WTC11 (cell line): ENCODE data around the gene SNX9. TPM values are rescaled to one million over a fixed set of nuclear protein-coding genes. Genes with fewer than 3 reads are reported as not detected.

ENCODE experiments used
- ATAC-seq: fragments of 200-7000 bp; cut with Tn5 transposase; 2 replicates; pipeline ENCODE4 v1.10.0; 2021; ENCODE audit warnings: mild to moderate bottlenecking, moderate library complexity
- CTCF ChIA-PET: fragments of 300-600 bp; sonication (Branson Sonifier 250); formaldehyde crosslinking; loops from one replicate; lab custom pipeline; 2021; ENCODE audit warnings: antibody characterized with exemption; lab: Charles Lee
- POLR2A ChIA-PET: fragments of 350-600 bp; sonication (Branson Sonifier 250); formaldehyde crosslinking; loops from one replicate; lab custom pipeline; 2021; ENCODE audit warnings: antibody characterized with exemption; lab: Charles Lee
- DNase-seq: peaks from one replicate; pipeline ENCODE4 v3.0.0; 2021; ENCODE audit warnings: low spot score
- H3K27ac Mint-ChIP-seq: 2 replicates; pipeline ENCODE4 v1.8.0; 2021; ENCODE audit warnings: mixed read lengths
- H3K27me3 Mint-ChIP-seq: 2 replicates; pipeline ENCODE4 v1.8.0; 2021; ENCODE audit warnings: low read depth, mild to moderate bottlenecking, moderate library complexity, mixed read lengths
- H3K36me3 Mint-ChIP-seq: 2 replicates; pipeline ENCODE4 v1.8.0; 2021; ENCODE audit warnings: mixed read lengths
- H3K4me1 Mint-ChIP-seq: 2 replicates; pipeline ENCODE4 v1.8.0; 2022; ENCODE audit warnings: mixed read lengths
- H3K4me3 Mint-ChIP-seq: 2 replicates; pipeline ENCODE4 v1.8.0; 2021; ENCODE audit warnings: mild to moderate bottlenecking, moderate library complexity, mixed read lengths
- H3K9me3 Mint-ChIP-seq: 2 replicates; pipeline ENCODE4 v1.8.0; 2021; ENCODE audit warnings: mixed read lengths
- CBFB ChIP-seq: sonication (generic); formaldehyde crosslinking; IDR thresholded peaks from 2 replicates; pipeline ENCODE4 v1.8.1; 2022; ENCODE audit warnings: mild to moderate bottlenecking, low read depth, missing genetic modification reagents
- EMX1 ChIP-seq: fragments of 250-450 bp; sonication (Bioruptor Pico); IDR thresholded peaks from 2 replicates; pipeline ENCODE4 v1.8.0; 2021; ENCODE audit warnings: mild to moderate bottlenecking
- ETV6 ChIP-seq: sonication (generic); formaldehyde crosslinking; IDR thresholded peaks from 2 replicates; pipeline ENCODE4 v1.8.1; 2022; ENCODE audit warnings: mild to moderate bottlenecking, missing genetic modification reagents
- GTF2I ChIP-seq: fragments of 250-450 bp; sonication (Bioruptor Pico); conservative IDR thresholded peaks from 2 replicates; pipeline ENCODE4 v1.4.0; 2021; ENCODE audit warnings: mild to moderate bottlenecking
- IRF2 ChIP-seq: sonication (generic); formaldehyde crosslinking; IDR thresholded peaks from 2 replicates; pipeline ENCODE4 v1.8.0; 2022; ENCODE audit warnings: low read depth, missing genetic modification reagents, borderline replicate concordance
- JAZF1 ChIP-seq: fragments of 250-450 bp; sonication (Bioruptor Pico); IDR thresholded peaks from 2 replicates; pipeline ENCODE4 v1.9.0; 2021; ENCODE audit warnings: moderate library complexity, mild to moderate bottlenecking, inconsistent platforms
- JUN ChIP-seq: sonication (generic); formaldehyde crosslinking; IDR thresholded peaks from 2 replicates; pipeline ENCODE4 v1.8.0; 2023; ENCODE audit warnings: mild to moderate bottlenecking, missing genetic modification reagents
- MXD4 ChIP-seq: fragments of 250-450 bp; sonication (Bioruptor Pico); IDR thresholded peaks from 2 replicates; pipeline ENCODE4 v1.8.0; 2021; ENCODE audit warnings: mild to moderate bottlenecking, moderate library complexity, borderline replicate concordance
- NR1H2 ChIP-seq: sonication (generic); formaldehyde crosslinking; IDR thresholded peaks from 2 replicates; pipeline ENCODE4 v1.9.0; 2021; ENCODE audit warnings: mild to moderate bottlenecking, moderate library complexity, missing genetic modification reagents
- OVOL2 ChIP-seq: fragments of 250-450 bp; sonication (Bioruptor Pico); IDR thresholded peaks from 2 replicates; pipeline ENCODE4 v1.9.0; 2021; ENCODE audit warnings: mild to moderate bottlenecking, borderline replicate concordance
- SMAD4 ChIP-seq: sonication (generic); formaldehyde crosslinking; IDR thresholded peaks from 2 replicates; pipeline ENCODE4 v1.8.0; 2022; ENCODE audit warnings: mild to moderate bottlenecking, missing genetic modification reagents
- TCF7 ChIP-seq: sonication (generic); formaldehyde crosslinking; IDR thresholded peaks from 2 replicates; pipeline ENCODE4 v1.8.0; 2022; ENCODE audit warnings: mild to moderate bottlenecking, low read depth, missing genetic modification reagents, moderate library complexity
- ZNF121 ChIP-seq: sonication (generic); formaldehyde crosslinking; IDR thresholded peaks from 2 replicates; pipeline ENCODE4 v1.8.0; 2023; ENCODE audit warnings: missing genetic modification reagents
- ZNF138 ChIP-seq: sonication (generic); formaldehyde crosslinking; conservative IDR thresholded peaks from 2 replicates; pipeline ENCODE4 v1.8.1; 2022; ENCODE audit warnings: mild to moderate bottlenecking, moderate library complexity, missing genetic modification reagents
- ZNF263 ChIP-seq: sonication (generic); formaldehyde crosslinking; IDR thresholded peaks from 2 replicates; pipeline ENCODE4 v1.8.1; 2022; ENCODE audit warnings: low read depth, mild to moderate bottlenecking, moderate library complexity, missing genetic modification reagents
- total RNA-seq: library from RNA; stranded (reverse); gene quantifications from 3 replicates; pipeline ENCODE4 v1.2.3, GENCODE V29; 2021
- TF ChIP-seq, protein P1 (sequence below): sonication (generic); formaldehyde crosslinking; conservative IDR thresholded peaks from 2 replicates; pipeline ENCODE4 v1.8.1; 2023; ENCODE audit warnings: mild to moderate bottlenecking, low read depth, missing genetic modification reagents, moderate library complexity
- TF ChIP-seq, protein P2 (sequence below): sonication (generic); formaldehyde crosslinking; IDR thresholded peaks from 2 replicates; pipeline ENCODE4 v1.8.1; 2022; ENCODE audit warnings: low read depth, mild to moderate bottlenecking, moderate library complexity, missing genetic modification reagents, borderline replicate concordance
- TF ChIP-seq, protein P3 (sequence below): sonication (generic); formaldehyde crosslinking; IDR thresholded peaks from 2 replicates; pipeline ENCODE4 v1.8.0; 2022; ENCODE audit warnings: mild to moderate bottlenecking, missing genetic modification reagents
- TF ChIP-seq, protein P4 (sequence below): sonication (generic); formaldehyde crosslinking; IDR thresholded peaks from 2 replicates; pipeline ENCODE4 v1.8.0; 2023; ENCODE audit warnings: missing genetic modification reagents, mild to moderate bottlenecking, borderline replicate concordance
- TF ChIP-seq, protein P5 (sequence below): sonication (generic); formaldehyde crosslinking; IDR thresholded peaks from 2 replicates; pipeline ENCODE4 v1.8.0; 2023; ENCODE audit warnings: missing genetic modification reagents
- TF ChIP-seq, protein P6 (sequence below): sonication (generic); formaldehyde crosslinking; IDR thresholded peaks from 2 replicates; pipeline ENCODE4 v1.8.0; 2022; ENCODE audit warnings: mild to moderate bottlenecking, missing genetic modification reagents

SNX9 gene
- total RNA-seq, 1 experiment from 2014 or later: 35.0 TPM

DNA sequence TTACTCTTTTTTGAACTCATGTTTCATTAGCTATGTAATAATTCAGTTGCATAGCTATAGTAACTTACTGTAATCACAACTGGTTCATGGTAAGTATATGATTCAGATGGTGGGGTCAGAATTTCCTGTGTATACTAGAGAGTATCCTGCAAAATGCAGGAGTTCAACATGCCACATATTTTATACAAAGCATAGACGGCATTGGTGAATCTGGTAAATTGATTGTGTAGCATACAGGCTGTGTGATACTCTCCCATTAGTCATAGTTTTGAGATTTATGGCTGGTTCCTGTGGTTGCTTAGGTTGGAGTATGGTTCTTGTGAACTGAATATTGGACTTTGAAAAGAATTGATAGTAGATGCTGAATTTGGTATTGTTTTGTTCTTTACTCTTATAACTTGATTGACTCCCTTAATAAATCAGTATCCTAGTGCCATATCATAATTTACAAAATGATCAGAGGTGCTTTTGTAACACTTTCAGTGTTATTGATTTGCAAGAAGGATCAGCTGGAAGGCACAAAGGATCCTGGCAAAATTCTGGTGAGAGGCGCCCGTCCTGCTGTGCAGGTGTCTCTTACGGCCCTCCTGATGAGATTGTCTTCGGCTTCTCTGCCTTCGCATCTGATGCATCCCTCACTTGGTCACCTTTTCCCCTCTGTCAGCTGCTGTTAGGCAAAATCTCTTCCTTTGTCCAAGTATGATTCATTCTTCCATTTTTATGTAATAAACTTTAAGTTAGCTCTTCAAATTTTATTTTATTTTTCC, 22.6 kb downstream of the SNX9 start (continued):
- TF ChIP-seq, protein P1, sequence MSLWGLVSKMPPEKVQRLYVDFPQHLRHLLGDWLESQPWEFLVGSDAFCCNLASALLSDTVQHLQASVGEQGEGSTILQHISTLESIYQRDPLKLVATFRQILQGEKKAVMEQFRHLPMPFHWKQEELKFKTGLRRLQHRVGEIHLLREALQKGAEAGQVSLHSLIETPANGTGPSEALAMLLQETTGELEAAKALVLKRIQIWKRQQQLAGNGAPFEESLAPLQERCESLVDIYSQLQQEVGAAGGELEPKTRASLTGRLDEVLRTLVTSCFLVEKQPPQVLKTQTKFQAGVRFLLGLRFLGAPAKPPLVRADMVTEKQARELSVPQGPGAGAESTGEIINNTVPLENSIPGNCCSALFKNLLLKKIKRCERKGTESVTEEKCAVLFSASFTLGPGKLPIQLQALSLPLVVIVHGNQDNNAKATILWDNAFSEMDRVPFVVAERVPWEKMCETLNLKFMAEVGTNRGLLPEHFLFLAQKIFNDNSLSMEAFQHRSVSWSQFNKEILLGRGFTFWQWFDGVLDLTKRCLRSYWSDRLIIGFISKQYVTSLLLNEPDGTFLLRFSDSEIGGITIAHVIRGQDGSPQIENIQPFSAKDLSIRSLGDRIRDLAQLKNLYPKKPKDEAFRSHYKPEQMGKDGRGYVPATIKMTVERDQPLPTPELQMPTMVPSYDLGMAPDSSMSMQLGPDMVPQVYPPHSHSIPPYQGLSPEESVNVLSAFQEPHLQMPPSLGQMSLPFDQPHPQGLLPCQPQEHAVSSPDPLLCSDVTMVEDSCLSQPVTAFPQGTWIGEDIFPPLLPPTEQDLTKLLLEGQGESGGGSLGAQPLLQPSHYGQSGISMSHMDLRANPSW (CRISPR knock-in tag): no peak
- no peak for TF ChIP-seq JAZF1 (CRISPR knock-in tag)
- TF ChIP-seq, protein P2, sequence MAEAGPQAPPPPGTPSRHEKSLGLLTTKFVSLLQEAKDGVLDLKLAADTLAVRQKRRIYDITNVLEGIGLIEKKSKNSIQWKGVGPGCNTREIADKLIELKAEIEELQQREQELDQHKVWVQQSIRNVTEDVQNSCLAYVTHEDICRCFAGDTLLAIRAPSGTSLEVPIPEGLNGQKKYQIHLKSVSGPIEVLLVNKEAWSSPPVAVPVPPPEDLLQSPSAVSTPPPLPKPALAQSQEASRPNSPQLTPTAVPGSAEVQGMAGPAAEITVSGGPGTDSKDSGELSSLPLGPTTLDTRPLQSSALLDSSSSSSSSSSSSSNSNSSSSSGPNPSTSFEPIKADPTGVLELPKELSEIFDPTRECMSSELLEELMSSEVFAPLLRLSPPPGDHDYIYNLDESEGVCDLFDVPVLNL: no peak
- no peak for TF ChIP-seq ZNF263
- TF ChIP-seq NR1H2: no peak
- no peak for TF ChIP-seq ETV6 (CRISPR knock-in tag)
- TF ChIP-seq OVOL2 (CRISPR knock-in tag): no peak

DNA sequence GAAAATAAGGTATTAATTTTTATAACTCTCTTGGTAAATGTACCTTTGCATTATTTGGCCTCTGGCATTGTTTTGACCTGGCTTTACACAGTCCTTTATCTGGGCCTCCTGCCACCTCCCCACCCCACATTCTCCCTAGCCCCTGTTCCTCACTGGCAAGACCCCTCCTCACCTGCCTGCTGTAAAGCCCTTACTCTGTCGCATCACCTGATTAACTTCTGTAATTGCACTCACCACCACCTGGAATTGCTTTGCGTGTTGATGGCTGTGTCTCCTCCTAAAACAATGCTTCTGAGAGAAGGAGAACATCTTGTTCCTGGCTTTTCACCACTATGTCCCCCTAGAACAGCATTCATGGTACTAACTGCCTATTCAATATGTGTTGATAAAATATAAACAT, 24.8 kb downstream of the SNX9 start:
- H3K4me3 Mint-ChIP-seq: no peak overlapping the region
- ChIA-PET POLR2A (no interaction called here), CTCF (interaction anchor here (1.4 to 1.8 kb wide), 2 partner anchors 20 to 26 kb away, joined by 3 to 5 read pairs; no protein-coding TSS in a partner anchor)
- TF ChIP-seq ZNF121 (CRISPR knock-in tag) (no peak), SMAD4 (CRISPR knock-in tag) (no peak), TCF7 (CRISPR knock-in tag) (no peak), IRF2 (no peak), JUN (no peak), EMX1 (CRISPR knock-in tag) (no peak), MXD4 (CRISPR knock-in tag) (no peak), GTF2I (CRISPR knock-in tag) (no peak), ZNF138 (no peak), CBFB (no peak)
- TF ChIP-seq, protein P3, sequence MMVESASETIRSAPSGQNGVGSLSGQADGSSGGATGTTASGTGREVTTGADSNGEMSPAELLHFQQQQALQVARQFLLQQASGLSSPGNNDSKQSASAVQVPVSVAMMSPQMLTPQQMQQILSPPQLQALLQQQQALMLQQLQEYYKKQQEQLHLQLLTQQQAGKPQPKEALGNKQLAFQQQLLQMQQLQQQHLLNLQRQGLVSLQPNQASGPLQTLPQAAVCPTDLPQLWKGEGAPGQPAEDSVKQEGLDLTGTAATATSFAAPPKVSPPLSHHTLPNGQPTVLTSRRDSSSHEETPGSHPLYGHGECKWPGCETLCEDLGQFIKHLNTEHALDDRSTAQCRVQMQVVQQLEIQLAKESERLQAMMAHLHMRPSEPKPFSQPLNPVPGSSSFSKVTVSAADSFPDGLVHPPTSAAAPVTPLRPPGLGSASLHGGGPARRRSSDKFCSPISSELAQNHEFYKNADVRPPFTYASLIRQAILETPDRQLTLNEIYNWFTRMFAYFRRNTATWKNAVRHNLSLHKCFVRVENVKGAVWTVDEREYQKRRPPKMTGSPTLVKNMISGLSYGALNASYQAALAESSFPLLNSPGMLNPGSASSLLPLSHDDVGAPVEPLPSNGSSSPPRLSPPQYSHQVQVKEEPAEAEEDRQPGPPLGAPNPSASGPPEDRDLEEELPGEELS (CRISPR knock-in tag): no peak
- TF ChIP-seq, protein P4, sequence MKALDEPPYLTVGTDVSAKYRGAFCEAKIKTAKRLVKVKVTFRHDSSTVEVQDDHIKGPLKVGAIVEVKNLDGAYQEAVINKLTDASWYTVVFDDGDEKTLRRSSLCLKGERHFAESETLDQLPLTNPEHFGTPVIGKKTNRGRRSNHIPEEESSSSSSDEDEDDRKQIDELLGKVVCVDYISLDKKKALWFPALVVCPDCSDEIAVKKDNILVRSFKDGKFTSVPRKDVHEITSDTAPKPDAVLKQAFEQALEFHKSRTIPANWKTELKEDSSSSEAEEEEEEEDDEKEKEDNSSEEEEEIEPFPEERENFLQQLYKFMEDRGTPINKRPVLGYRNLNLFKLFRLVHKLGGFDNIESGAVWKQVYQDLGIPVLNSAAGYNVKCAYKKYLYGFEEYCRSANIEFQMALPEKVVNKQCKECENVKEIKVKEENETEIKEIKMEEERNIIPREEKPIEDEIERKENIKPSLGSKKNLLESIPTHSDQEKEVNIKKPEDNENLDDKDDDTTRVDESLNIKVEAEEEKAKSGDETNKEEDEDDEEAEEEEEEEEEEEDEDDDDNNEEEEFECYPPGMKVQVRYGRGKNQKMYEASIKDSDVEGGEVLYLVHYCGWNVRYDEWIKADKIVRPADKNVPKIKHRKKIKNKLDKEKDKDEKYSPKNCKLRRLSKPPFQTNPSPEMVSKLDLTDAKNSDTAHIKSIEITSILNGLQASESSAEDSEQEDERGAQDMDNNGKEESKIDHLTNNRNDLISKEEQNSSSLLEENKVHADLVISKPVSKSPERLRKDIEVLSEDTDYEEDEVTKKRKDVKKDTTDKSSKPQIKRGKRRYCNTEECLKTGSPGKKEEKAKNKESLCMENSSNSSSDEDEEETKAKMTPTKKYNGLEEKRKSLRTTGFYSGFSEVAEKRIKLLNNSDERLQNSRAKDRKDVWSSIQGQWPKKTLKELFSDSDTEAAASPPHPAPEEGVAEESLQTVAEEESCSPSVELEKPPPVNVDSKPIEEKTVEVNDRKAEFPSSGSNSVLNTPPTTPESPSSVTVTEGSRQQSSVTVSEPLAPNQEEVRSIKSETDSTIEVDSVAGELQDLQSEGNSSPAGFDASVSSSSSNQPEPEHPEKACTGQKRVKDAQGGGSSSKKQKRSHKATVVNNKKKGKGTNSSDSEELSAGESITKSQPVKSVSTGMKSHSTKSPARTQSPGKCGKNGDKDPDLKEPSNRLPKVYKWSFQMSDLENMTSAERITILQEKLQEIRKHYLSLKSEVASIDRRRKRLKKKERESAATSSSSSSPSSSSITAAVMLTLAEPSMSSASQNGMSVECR: no peak
- TF ChIP-seq, protein P5, sequence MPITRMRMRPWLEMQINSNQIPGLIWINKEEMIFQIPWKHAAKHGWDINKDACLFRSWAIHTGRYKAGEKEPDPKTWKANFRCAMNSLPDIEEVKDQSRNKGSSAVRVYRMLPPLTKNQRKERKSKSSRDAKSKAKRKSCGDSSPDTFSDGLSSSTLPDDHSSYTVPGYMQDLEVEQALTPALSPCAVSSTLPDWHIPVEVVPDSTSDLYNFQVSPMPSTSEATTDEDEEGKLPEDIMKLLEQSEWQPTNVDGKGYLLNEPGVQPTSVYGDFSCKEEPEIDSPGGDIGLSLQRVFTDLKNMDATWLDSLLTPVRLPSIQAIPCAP (CRISPR knock-in tag): no peak
- TF ChIP-seq, protein P6, sequence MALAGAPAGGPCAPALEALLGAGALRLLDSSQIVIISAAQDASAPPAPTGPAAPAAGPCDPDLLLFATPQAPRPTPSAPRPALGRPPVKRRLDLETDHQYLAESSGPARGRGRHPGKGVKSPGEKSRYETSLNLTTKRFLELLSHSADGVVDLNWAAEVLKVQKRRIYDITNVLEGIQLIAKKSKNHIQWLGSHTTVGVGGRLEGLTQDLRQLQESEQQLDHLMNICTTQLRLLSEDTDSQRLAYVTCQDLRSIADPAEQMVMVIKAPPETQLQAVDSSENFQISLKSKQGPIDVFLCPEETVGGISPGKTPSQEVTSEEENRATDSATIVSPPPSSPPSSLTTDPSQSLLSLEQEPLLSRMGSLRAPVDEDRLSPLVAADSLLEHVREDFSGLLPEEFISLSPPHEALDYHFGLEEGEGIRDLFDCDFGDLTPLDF: no peak
- ATAC-seq (peak; percentile 14; the same call in 1 of the 2 replicates), DNase-seq (no peak)
- peaks cover 56% of the 10 kb centered on the region for H3K4me1 Mint-ChIP-seq
- peaks cover 8% of the 10 kb centered on the region for H3K36me3 Mint-ChIP-seq
- no peaks in the 10 kb centered on the region for H3K27me3 Mint-ChIP-seq
- peaks cover 6% of the 10 kb centered on the region for H3K9me3 Mint-ChIP-seq
- H3K27ac Mint-ChIP-seq: peak overlapping the region; percentile 63; the same call in 1 of the 2 replicates
